ENCODE results near the gene ST6GALNAC6. TPM values are rescaled to one million over a fixed set of nuclear protein-coding genes. Genes with fewer than 3 reads are reported as not detected.

The ST6GALNAC6 gene
- total and polyA plus RNA-seq, 7 experiments from 2014 or later, result 28.3 to 125 (median 86.9) TPM

GRCh38 chr9:127853312-127854183 is 45.9 kb downstream of the ST6GALNAC6 start:
- Histone ChIP-seq H3K27ac (ENCODE audit: low read depth, low read length) (peak overlapping the region; percentile 75), H3K4me1 (ENCODE audit: control insufficient read depth in 2 of 2, insufficient read depth in 2 of 2, low read length in 2 of 2) (peaks cover 7 to 28% of the 10 kb centered on the region in 2 donors), H3K4me3 (ENCODE audit: low read length) (peak overlapping the region; percentile 68), H3K27me3 (ENCODE audit: control insufficient read depth in 2 of 2, insufficient read depth in 2 of 2, low read length in 2 of 2) (no peaks in the 10 kb centered on the region), H3K36me3 (ENCODE audit: control insufficient read depth in 2 of 3, insufficient read depth in 3 of 3, low read length in 3 of 3) (peaks cover 0 to 3% (median 0%) of the 10 kb centered on the region in 3 experiments), H3K9me3 (ENCODE audit: control insufficient read depth in 2 of 3, low read length in 3 of 3) (peaks cover 0 to 21% (median 0%) of the 10 kb centered on the region in 3 experiments)
- DNase-seq (no peak), ATAC-seq (peak; percentile 39)
- peaks cover 7 to 24% (median 13%) of the 10 kb centered on the region in 11 donors for H3K9me3 Mint-ChIP-seq
- intact Hi-C loops (cut with micrococcal nuclease), result loop anchor here (1.0 to 5.0 kb wide), 2 partner anchors 12 to 51 kb away; partner anchors contain the start of gene FPGS (in 1 of the 2)
- H3K36me3 Mint-ChIP-seq, result peaks cover 16 to 25% (median 17%) of the 10 kb centered on the region in 5 donors
- POLR2A ChIA-PET, result interaction anchor here (0.6 to 3.1 kb wide), 14 partner anchors 9 to 403 kb away, joined by 3 to 15 read pairs (median 3); partner anchors contain the start of genes CDK9, FPGS, NAIF1 and RPL12
- H3K27ac Mint-ChIP-seq, result peak overlapping the region; percentile 81 to 94 (median 87)
- H3K27me3 Mint-ChIP-seq, result no peaks in the 10 kb centered on the region
- peak overlapping the region; percentile 84 to 91 (median 90) for H3K4me3 Mint-ChIP-seq
- CTCF ChIA-PET, result interaction anchor here (0.5 to 0.9 kb wide), 3 partner anchors 16 to 810 kb away, joined by 3 read pairs; partner anchors contain the start of gene TOR2A
- H3K4me1 Mint-ChIP-seq, result peaks cover 13 to 42% (median 33%) of the 10 kb centered on the region in 7 donors

GRCh38 chr9:127852829-127853228 is 46.6 kb downstream of the ST6GALNAC6 start:
- Histone ChIP-seq H3K27ac (ENCODE audit: low read depth, low read length) (no peak overlapping the region), H3K27me3 (ENCODE audit: control insufficient read depth in 2 of 2, insufficient read depth in 2 of 2, low read length in 2 of 2) (no peaks in the 10 kb centered on the region), H3K36me3 (ENCODE audit: control insufficient read depth in 2 of 3, insufficient read depth in 3 of 3, low read length in 3 of 3) (peaks cover 0 to 3% (median 0%) of the 10 kb centered on the region in 3 experiments), H3K4me1 (ENCODE audit: control insufficient read depth in 2 of 2, insufficient read depth in 2 of 2, low read length in 2 of 2) (peaks cover 7 to 28% of the 10 kb centered on the region in 2 donors), H3K9me3 (ENCODE audit: control insufficient read depth in 2 of 3, low read length in 3 of 3) (peaks cover 0 to 21% (median 0%) of the 10 kb centered on the region in 3 experiments), H3K4me3 (ENCODE audit: low read length) (no peak overlapping the region)
- POLR2A ChIA-PET, result interaction anchor here (0.6 to 2.6 kb wide), 7 partner anchors 9 to 215 kb away, joined by 3 to 15 read pairs (median 3); partner anchors contain the start of genes CDK9 and NAIF1
- CTCF ChIA-PET, result interaction anchor here (0.5 to 0.9 kb wide), 2 partner anchors 118 to 810 kb away, joined by 3 read pairs; partner anchors contain the start of gene TOR2A
- peak overlapping the region; percentile 4 to 91 (median 64) for H3K4me3 Mint-ChIP-seq
- H3K36me3 Mint-ChIP-seq, result peaks cover 18 to 28% (median 21%) of the 10 kb centered on the region in 5 donors
- intact Hi-C loops (cut with micrococcal nuclease), result loop anchor here in 1 of 2 donors (5.0 kb wide), 1 partner anchor 51 kb away; the partner anchor contains the start of gene FPGS
- no peaks in the 10 kb centered on the region for H3K27me3 Mint-ChIP-seq
- peaks cover 7 to 30% (median 13%) of the 10 kb centered on the region in 11 donors for H3K9me3 Mint-ChIP-seq
- no peak for DNase-seq
- no peak for ATAC-seq
- peak overlapping the region in 5 of 9 donors; percentile 22 to 89 (median 63) for H3K27ac Mint-ChIP-seq
- H3K4me1 Mint-ChIP-seq, result peaks cover 13 to 38% (median 35%) of the 10 kb centered on the region in 7 donors

GRCh38 chr9:127850286-127850830 is 49.0 kb downstream of the ST6GALNAC6 start:
- intact Hi-C loops (cut with micrococcal nuclease), result loop anchor here in 1 of 2 donors (5.0 kb wide), 1 partner anchor 48 kb away; the partner anchor contains the start of gene FPGS
- Histone ChIP-seq H3K27ac (ENCODE audit: low read depth, low read length) (no peak overlapping the region), H3K4me1 (ENCODE audit: control insufficient read depth in 2 of 2, insufficient read depth in 2 of 2, low read length in 2 of 2) (peaks cover 5 to 14% of the 10 kb centered on the region in 2 donors), H3K27me3 (ENCODE audit: control insufficient read depth in 2 of 2, insufficient read depth in 2 of 2, low read length in 2 of 2) (no peaks in the 10 kb centered on the region), H3K9me3 (ENCODE audit: control insufficient read depth in 2 of 3, low read length in 3 of 3) (peaks cover 0 to 21% (median 0%) of the 10 kb centered on the region in 3 experiments), H3K36me3 (ENCODE audit: control insufficient read depth in 2 of 3, insufficient read depth in 3 of 3, low read length in 3 of 3) (peaks cover 0 to 3% (median 0%) of the 10 kb centered on the region in 3 experiments), H3K4me3 (ENCODE audit: low read length) (no peak overlapping the region)
- ChIA-PET POLR2A (interaction anchor here (0.7 kb wide), 1 partner anchor 11 kb away, joined by 5 read pairs; no protein-coding TSS in a partner anchor), CTCF (interaction anchor here (0.7 kb wide), 1 partner anchor 66 kb away, joined by 3 read pairs; no protein-coding TSS in a partner anchor)
- Mint-ChIP-seq H3K9me3 (peaks cover 7 to 30% (median 13%) of the 10 kb centered on the region in 11 donors), H3K36me3 (peaks cover 18 to 28% (median 21%) of the 10 kb centered on the region in 5 donors), H3K27me3 (no peaks in the 10 kb centered on the region), H3K4me1 (peaks cover 5 to 29% (median 27%) of the 10 kb centered on the region in 7 donors), H3K27ac (no peak overlapping the region), H3K4me3 (peak overlapping the region in 1 of 10 donors; percentile 18)
- ATAC-seq, result no peak
- DNase-seq, result no peak

- Mint-ChIP-seq H3K4me1 (peaks cover 3 to 23% (median 18%) of the 10 kb centered on the region in 7 donors), H3K36me3 (peaks cover 18 to 28% (median 21%) of the 10 kb centered on the region in 5 donors), H3K9me3 (peaks cover 7 to 30% (median 13%) of the 10 kb centered on the region in 11 donors), H3K27me3 (no peaks in the 10 kb centered on the region), H3K27ac (peak overlapping the region in 3 of 9 donors; percentile 8 to 14 (median 9)), H3K4me3 (peak overlapping the region in 1 of 10 donors; percentile 17)
- intact Hi-C loops (cut with micrococcal nuclease), result no loop called here
- CTCF ChIA-PET, result no interaction called here
- H3K4me3 ChIP-seq (ENCODE audit: low read length), result no peak overlapping the region
- H3K4me1 ChIP-seq (ENCODE audit: control insufficient read depth in 2 of 2, insufficient read depth in 2 of 2, low read length in 2 of 2), result peaks cover 0 to 7% of the 10 kb centered on the region in 2 donors
- peaks cover 0 to 3% (median 0%) of the 10 kb centered on the region in 3 experiments for H3K36me3 ChIP-seq (ENCODE audit: control insufficient read depth in 2 of 3, insufficient read depth in 3 of 3, low read length in 3 of 3)
- ATAC-seq (no peak), DNase-seq (no peak)
- peaks cover 0 to 21% (median 0%) of the 10 kb centered on the region in 3 experiments for H3K9me3 ChIP-seq (ENCODE audit: control insufficient read depth in 2 of 3, low read length in 3 of 3)
- H3K27me3 ChIP-seq (ENCODE audit: control insufficient read depth in 2 of 2, insufficient read depth in 2 of 2, low read length in 2 of 2), result no peaks in the 10 kb centered on the region
- no peak overlapping the region for H3K27ac ChIP-seq (ENCODE audit: low read depth, low read length)
- POLR2A ChIA-PET, result no interaction called here
Observed at GRCh38 chr9:127848756-127849504, 50.5 kb downstream of the ST6GALNAC6 start.

- ChIA-PET POLR2A (no interaction called here), CTCF (interaction anchor here (0.6 to 0.8 kb wide), 2 partner anchors 21 to 349 kb away, joined by 3 read pairs; no protein-coding TSS in a partner anchor)
- peaks cover 18 to 28% (median 21%) of the 10 kb centered on the region in 5 donors for H3K36me3 Mint-ChIP-seq
- ATAC-seq, result no peak
- intact Hi-C loops (cut with micrococcal nuclease), result no loop called here
- H3K9me3 ChIP-seq (ENCODE audit: control insufficient read depth in 2 of 3, low read length in 3 of 3), result peaks cover 0 to 21% (median 0%) of the 10 kb centered on the region in 3 experiments
- H3K4me3 ChIP-seq (ENCODE audit: low read length), result no peak overlapping the region
- H3K4me3 Mint-ChIP-seq, result no peak overlapping the region
- peaks cover 0 to 7% of the 10 kb centered on the region in 2 donors for H3K4me1 ChIP-seq (ENCODE audit: control insufficient read depth in 2 of 2, insufficient read depth in 2 of 2, low read length in 2 of 2)
- H3K9me3 Mint-ChIP-seq, result peaks cover 7 to 30% (median 13%) of the 10 kb centered on the region in 11 donors
- no peaks in the 10 kb centered on the region for H3K27me3 Mint-ChIP-seq
- no peak overlapping the region for H3K27ac ChIP-seq (ENCODE audit: low read depth, low read length)
- DNase-seq, result no peak
- H3K36me3 ChIP-seq (ENCODE audit: control insufficient read depth in 2 of 3, insufficient read depth in 3 of 3, low read length in 3 of 3), result peaks cover 0 to 3% (median 0%) of the 10 kb centered on the region in 3 experiments
- H3K27ac Mint-ChIP-seq, result peak overlapping the region in 2 of 9 donors; percentile 47 to 86
- no peaks in the 10 kb centered on the region for H3K27me3 ChIP-seq (ENCODE audit: control insufficient read depth in 2 of 2, insufficient read depth in 2 of 2, low read length in 2 of 2)
- peaks cover 0 to 20% (median 14%) of the 10 kb centered on the region in 7 donors for H3K4me1 Mint-ChIP-seq
Observed at GRCh38 chr9:127847833-127848755, 51.3 kb downstream of the ST6GALNAC6 start.

Data from naive thymus-derived CD4-positive, alpha-beta T cell (primary cell).